Measurements from ENCODE around the gene FCGBP.
"Not testable (repeated sequence)": the region's sequence is repeated elsewhere in the genome, so short reads cannot be mapped to it uniquely, and the experiment has no call there.

The FCGBP gene

DNA sequence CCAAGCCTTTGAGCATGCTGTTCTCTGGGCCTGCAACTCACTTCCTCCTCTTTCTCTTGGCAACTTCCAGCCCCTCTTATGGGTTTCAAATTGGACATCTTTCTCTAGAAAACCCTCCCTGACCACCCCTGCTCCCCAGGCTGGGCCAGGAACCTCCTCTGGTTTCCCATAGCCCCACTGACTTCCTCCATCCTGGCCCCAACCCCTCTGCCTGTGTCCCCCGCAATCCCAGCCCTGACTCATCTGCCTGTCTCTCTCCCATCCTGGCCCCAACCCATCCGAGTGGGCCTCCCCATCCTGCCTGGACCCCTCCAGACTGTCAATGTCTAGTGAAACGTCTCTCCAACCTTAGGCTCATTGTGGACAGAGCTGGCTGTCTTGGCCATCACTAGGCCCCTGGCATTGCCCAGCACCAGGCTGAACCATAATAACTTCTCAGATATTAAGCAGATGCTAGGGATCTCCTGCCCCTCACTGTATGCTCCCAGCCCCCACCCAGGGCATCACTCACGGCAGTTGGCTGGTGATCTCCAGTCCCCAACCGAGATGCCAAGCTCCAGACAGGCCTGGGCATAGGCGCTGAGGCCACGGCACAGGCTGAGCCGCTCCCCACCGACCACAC is 16.8 kb downstream of the FCGBP start:
- no peak for DNase-seq (ENCODE audit: low read depth)

DNA sequence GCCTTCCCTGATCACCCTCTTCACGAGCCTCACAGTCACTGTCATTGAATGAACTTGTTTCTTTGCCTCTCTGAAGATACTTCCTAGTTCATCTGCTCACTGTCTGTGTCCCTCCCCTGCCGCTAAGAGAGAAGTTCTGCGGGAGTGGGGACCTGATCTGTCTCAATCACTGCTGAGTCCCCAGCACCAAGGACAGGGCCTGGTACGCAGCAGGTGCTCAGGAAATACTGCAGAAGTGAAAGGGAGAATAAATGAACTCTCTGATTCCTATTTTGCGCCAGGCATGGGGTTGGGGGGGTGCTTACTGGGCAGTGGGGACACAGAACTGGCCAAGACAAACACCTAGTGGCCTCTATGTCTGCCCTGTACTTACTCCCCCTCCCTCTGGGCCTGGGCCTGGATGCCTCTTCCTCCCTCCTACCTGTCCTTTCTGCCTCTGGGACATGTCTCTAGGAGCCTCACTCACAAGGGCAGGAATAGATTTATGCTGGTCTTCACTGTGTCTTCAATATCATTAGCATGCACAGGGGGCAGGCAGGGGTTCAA is 17.5 kb downstream of the FCGBP start:
- DNase-seq (ENCODE audit: low read depth) = no peak

DNA sequence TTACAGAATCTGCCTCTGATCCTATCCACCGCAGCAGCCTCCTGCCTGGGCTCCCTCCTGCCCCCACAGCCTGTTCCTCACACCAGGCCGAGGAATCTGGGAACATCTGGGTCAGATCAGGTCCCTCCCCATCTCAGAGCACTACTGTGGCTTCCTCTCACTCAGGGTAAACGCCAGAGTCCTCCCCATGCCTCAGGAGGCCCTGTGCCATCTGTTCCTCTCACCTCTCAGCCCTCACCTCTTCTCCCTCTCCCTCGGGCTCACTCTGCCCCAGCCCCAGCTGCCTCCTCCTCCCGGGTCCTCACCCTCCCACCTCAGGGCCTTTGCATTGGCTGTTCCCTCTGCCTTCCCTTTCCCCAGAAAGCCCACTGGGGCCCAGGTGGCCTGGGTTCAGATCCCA is 18.2 kb downstream of the FCGBP start:
- DNase-seq (ENCODE audit: low read depth) = no peak

DNA sequence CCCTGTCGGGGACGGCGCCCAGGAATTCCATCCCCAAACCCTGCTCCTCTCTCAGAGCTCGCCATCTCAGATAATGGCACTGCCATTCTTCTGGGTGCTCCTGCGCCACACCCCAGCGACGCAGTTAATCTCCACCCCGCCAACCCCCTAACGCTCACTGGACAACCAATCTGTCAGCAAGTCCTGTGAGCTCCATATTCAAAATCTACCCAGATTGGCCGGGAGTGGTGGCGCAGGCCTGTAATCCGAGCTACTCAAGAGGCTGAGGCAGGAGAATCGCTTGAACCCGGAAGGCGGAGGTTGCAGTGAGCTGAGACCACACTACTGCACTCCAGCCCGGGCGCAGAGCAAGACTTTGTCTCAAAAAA is 18.6 kb downstream of the FCGBP start:
- DNase-seq (ENCODE audit: low read depth) = no peak

DNA sequence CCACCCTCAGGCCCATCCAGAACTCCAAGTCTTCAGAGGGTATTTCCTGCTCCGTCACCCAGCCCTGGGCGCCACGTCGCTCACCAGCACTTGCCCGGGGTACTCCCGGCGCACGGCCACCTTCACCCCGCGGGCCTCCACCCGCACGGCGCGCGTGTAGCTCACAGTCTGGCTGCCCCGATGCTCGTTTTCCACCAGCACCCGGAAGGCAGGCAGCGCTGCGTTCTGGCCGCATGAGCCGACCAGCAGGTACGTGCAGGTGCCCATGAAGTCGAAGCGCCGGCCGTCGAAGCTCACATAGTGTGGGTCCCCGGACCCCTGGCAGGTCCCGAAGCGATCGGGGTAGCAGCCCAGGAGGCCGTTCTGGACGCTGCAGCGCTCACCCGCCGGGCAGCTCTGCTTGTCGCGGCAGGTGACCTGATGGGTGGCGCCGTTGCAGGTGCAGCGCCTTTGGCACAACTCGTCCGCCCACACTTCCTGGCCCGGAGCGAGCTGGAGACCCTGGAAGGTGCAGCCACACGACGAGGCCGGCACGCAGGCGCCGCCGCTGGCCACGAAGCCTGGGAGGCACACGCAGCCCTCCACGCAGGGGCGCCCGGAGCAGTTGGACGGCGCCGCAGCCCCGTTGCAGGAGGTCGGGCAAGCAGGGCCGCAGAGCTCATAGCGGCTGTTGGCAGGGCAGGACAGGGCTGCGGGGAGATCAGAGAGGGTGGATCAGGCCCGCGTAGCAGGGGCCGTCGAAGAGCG is 19.2 kb downstream of the FCGBP start:
- no peak for DNase-seq (ENCODE audit: low read depth)

DNA sequence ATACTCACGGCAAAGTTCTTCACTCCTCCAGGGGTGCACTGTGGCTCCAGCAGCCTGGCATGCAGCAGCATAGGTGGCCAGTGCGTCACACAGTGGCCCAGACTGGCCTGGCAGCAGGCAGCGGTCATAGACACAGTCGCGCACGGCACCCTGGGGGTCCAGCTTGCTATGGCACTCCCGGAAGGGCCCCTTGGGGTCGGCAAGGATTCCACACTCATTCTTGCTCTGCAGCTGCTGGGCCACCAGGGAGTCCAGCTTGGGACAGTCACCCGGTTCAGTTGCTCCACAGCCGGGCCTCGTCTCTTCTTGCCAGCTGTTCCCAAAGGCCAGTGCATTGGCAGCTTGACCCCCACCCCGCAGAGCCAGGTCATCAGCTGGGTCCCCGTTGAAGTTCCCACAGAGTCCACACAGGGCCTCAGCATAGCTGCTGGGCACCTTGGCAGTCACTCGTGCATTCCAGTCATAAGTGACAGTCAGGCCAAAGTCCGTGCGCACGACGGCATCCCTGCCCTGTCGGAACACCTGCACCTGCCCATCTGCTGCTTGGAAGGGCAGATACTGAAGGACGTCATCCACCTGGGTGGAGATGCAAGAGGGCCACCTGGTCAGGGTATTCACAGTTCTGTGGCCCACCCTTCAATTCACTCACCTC is 20.6 kb downstream of the FCGBP start:
- DNase-seq (ENCODE audit: low read depth) = no peak

DNA sequence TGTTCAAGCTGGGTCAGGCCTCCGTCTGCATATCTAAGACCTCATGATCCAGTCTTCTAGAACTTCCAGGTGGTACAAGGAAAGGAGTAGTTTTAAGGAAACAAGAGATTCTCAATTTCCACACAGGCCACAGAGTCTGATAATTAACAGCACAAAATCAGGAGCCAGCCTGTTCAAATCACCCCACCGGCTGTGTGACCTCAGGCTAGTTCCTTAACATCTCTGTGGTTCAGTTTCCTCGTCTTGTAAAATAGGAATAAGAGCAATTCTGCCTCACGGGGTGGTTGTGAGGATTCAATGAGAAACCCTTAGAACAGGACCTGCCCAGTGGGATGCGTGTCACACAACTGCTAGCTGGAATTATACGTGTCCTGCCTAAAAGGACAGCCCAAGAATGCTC is 25.6 kb downstream of the FCGBP start:
- no peak for DNase-seq (ENCODE audit: low read depth)

DNA sequence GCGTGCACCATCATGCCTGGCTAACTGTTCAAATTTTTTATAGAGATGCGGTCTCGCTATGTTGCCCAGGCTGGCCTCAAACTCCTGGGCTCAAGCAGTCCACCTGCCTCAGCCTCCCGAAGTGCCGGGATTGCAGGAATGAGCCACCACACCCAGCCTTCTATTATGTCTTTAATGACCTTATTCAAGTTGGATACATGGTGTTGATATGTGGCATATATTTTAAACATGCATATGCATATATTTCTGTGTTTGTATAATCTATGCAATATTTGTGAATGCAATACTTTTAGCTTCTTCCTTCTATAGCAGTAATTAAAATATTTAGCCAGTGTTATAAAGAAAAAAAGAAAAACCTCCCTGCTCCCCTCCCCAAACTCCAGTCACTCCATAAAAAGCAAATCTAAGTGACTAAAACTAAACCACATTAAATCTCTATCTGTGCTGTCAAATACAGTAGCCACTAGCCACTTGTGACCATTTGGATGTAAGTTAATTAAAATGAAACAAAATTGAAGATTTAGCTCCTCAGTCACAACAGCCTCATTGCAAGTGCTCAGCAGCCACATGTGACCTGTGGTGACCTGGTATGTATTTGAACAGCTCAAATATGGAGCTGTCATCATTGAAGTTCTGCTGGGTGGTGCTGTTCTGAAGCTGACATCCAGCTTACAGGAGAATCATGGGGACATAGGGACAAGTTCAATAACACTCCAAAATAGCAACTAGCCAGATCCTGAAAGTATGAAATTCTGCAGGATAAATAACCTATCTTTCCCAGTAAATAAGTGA is 27.4 kb downstream of the FCGBP start:
- no peak for DNase-seq (ENCODE audit: low read depth)

DNA sequence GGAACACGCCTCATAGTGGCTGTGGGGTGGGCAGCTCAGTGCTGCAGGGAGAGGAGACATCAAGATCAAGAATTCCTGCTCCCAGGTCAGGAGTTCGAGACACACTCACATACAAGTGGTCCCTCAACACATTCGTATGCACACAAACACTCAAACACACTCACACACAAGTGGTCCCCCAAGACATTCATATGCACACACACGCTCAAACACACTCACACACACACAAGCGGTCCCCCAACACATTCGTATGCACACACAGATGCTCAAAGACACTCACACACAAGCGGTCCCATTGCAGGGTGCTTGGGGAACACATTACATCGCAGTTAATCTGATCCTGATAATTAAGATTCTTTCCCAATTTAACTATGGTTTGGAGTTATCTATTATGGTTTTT is 28.2 kb downstream of the FCGBP start:
- DNase-seq (ENCODE audit: low read depth) = no peak

DNA sequence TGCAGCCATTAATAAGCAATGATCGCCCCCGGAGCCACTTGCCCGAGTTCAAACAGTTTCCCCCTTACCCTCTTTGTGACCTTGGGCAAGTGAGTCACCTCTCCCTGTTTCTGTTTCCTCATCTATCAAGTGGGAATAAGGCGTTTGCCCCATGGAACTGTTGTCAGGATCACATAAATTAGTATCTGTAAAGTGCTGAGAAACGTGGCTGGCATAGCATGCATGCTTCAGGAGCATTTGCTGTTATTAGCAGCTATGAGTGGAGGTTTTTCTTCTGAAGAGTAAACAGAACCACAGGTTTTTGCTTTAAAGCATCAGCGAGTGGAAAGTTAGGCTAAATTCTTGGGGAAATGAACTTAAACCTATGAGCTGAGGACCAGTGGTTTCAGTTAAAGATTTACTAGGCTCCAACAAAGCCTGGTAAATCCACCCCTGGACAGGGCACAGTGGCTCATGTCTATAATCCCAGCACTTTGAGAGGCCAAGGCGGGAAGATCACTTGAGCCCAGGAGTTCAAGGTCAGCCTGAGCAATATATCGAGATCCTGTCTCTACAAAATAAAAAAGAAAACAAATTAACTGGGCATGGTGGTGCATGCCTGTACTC is 30.8 kb downstream of the FCGBP start:
- not testable (repeated sequence) for DNase-seq (ENCODE audit: low read depth)

DNA sequence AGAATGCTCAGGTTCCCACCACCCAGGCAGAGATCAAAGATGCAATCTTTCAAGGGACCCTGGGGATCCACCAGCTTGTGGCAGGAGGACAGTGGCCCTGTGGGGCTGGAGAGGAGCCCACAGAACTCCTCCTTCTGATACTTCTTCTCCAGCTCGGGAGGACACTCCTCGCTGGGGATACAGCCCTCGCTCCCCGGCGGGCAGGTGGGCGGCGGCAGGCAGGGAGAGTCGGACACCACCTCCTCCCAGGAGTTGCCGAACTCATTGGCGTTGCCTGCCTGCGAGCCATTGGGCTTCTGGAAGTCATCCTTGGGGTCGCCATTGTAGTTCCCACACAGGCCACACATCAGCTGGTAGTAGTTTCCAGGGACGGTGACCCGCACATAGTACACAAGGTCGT is 32.1 kb downstream of the FCGBP start:
- DNase-seq (ENCODE audit: low read depth) = not testable (repeated sequence)

DNA sequence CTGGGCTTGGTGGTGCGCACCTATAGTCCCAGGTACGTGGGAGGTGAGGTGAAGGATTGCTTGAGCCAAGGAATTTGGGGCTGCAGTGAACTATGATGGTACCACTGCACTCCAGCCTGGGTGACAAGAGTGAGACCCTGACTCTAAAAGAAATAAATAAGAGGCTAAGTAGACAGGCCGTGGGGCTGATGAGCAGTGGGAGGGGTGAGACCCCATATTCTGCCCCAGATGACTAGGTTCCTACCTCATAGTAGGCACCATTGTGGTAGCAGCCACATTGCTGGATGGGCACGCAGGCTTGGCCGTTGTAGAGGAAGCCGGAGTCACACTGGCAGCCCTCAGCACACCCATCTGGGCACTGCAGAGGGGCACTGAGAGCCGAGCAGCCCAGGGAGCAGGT is 32.8 kb downstream of the FCGBP start:
- not testable (repeated sequence) for DNase-seq (ENCODE audit: low read depth)

DNA sequence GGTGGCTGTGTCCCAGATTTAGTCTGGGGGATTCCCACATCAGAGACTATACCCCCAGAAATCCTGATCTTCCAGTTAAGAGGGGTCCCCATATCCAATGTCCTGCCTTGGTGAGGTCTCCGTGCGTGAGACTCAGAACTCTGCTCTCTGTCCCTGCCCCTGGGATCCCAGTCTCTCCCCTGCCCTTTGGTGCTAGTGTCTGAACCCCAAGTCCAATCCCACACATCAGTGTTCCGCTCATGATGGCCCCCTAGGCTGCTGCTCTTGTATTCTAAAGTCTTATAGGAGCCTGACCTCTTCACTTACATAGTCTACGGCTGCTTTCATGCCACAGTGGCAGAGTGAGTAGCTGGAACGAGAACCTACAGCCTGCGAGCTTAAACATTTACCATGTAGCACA is 35.6 kb downstream of the FCGBP start:
- not testable (repeated sequence) for DNase-seq (ENCODE audit: low read depth)

DNA sequence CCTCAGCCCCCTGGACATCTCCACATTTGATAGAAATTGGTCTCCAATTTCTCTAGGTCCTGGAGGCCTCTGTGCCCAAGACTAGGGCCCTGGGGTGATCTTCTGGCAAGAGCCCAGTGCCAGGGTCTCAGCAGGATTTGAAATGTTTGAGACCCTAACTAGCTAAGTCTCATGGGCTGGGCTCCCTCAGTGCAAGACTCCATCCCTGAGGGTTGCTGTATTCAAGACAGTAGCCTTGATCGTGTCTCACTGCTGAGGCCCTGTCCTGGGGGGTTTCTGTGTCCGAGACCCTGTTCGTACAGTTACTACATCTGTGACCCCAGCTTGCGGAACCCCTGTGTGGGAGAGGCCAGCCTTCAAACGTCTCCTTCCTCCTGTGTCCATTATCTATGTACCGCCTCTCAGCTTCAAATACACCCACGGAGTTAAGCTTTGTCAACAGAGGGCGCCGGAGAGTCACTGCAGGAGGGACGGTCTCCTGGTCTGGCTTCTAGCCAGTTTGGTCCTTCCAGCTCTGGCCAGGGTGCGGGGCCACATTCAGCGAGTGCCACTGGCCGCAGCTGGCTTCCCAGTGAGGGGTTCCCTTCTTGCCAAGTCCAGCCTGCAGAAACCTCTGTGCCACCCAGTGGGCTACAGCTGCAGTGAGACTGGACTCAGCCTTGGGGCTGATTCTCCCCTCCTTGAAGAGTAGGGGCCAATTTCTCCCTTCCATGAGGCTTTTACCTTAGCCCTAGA is 36.8 kb downstream of the FCGBP start:
- DNase-seq (ENCODE audit: low read depth) = not testable (repeated sequence)

DNA sequence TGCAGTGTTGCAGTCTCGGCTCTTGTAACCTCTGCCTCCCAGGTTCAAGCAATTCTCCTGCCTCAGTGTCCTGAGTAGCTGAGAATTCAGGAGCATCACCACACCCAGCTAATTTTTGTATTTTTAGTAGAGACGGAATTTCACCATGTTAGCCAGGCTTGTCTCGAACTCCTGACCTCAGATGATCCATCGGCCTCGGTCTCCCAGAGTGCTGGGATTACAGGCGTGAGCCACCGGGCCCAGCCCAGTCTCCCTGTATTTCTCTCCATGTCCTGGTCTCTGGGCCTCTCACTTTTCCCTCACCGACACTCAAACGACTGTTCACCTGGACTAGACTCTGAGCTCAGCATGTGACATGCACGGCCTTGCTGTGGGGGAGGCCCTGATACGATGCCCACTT is 39.3 kb downstream of the FCGBP start:
- not testable (repeated sequence) for DNase-seq (ENCODE audit: low read depth)

DNA sequence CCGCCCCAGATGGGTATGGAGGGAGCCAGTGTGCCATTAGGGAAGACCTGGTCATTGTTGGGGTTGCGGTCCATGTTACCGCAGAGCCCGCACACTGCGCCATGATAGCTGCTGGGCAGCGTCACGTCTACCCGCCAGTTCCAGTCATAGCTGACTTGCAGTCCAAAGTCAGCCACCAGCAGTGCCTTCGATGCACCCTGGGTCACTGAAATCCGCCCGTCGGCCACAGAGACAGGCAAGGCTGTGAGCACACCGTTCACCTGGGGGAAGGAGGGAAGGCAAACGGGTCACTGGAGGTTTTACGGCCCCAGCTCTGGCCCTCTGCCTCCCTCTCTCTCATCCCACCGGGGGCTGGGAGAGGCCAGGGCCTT is 40.2 kb downstream of the FCGBP start:
- not testable (repeated sequence) for DNase-seq (ENCODE audit: low read depth)

DNA sequence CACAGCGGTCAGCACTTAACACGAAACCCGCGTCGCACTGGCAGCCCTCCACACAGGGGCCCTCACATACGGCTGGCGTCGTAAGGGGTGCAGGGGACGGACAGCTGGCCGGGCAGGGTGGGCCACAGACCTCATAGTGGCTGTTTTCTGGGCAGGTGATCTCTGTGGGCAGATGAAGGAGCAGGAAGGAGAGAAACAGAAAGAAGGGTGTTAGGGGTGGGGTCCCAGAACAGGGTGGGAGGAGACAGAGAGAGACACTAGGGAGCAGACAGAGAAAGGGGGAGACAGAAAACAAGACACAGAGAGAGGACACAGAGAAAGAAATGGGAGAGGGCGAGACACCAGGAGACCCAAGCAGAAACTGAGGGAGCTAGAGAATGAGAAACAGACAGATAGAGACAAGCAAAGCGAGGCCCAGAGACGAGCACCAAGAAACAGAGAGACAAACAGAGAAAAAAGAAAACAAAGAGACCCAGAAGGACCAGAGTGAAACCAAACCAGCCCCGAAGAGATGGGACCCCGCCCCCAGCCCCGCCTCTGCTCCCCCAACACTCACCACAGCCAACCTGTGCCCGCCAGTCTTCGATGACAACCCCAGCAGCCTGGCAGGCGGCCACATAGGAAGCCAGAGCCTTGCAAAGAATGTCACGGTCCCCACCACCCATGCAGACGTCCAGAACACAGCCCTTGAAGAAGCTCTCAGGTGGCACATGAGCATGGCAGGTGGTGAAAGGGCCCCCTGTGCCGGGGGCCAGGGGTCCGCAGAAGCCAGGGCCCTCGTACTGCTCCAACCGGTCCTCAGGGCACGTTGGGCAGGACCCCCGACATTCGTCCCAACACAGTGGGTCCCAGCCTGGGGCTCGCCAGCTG is 40.8 kb downstream of the FCGBP start:
- DNase-seq (ENCODE audit: low read depth) = not testable (repeated sequence)

DNA sequence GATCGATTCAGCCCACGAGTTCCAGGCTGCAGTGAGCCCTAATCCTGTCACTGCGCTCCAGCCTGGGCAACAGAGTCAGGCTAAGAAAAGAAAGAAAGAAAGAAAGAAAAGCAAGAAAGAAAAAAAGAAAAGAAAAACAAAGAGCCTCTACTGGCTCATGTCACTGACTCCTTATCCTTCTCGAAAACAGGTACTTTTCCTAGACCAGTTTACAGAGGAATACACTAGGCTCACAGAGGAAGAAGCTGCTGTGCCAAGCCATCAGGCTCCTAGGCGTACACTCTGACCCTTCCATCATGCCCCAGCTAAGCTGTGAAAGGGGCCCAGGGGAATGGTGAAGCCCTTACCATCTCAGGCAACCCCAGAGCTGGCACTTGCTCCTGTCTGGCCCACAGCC is 41.9 kb downstream of the FCGBP start:
- DNase-seq (ENCODE audit: low read depth) = not testable (repeated sequence)

DNA sequence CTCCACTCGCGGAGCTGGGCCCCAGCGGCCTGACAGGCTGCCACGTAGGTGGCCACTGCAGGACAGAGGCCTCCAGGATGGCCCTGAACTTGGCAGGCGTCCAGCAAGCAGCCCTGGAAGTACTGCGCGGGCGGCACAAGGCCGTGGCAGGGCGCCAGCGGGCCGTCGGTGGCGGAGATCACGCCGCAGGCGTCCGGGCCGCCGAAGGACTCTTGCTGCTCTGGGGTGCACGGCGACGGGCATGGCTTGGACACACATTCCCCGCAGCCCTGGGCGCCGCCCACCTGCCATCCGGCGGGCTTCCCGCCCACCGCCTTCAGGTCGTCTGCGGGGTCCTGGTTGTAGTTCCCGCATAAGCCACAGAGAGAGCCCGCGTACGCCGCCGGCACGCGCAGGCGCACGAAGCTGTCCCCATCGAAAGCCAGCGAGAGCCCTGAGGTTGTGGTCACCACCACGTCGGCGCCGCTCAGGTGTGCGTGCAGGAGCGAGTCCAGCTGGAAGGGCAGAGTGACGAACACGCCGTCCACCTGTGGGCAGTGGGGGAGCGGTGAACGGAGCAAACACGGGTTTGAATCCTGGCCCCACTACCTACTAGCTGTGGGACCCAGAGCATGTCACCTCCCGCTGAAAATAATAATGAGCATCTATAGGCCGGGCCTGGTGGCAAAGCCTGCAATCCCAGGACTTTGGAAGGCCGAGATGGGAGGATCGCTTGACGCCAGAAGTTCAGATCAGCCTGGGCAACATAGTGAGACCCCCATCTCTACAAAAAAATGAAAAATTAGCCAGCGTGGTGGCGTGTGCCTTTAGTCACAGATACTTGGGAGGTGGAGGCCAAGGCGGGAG is 42.6 kb downstream of the FCGBP start:
- DNase-seq (ENCODE audit: low read depth) = not testable (repeated sequence)
